GM12865 (cell line): ENCODE data around the gene ZSWIM9.

Experiments
- DNase-seq: peaks from one replicate; pipeline ENCODE4 v3.0.0; 2010; ENCODE audit warnings: low read depth
- H3K4me3 ChIP-seq: 2 replicates; pipeline ENCODE4 v1.5.1; 2011; ENCODE audit warnings: mild to moderate bottlenecking, low read depth, low read length, control low read depth
- TF ChIP-seq, protein P1 (sequence below): IDR thresholded peaks from 2 replicates; pipeline ENCODE4 v1.5.1; 2011; ENCODE audit warnings: low read length, control low read depth, low read depth, inconsistent platforms; ENCODE audit not compliant: insufficient read depth; ENCODE audit errors: missing control alignments

ZSWIM9 gene

DNA sequence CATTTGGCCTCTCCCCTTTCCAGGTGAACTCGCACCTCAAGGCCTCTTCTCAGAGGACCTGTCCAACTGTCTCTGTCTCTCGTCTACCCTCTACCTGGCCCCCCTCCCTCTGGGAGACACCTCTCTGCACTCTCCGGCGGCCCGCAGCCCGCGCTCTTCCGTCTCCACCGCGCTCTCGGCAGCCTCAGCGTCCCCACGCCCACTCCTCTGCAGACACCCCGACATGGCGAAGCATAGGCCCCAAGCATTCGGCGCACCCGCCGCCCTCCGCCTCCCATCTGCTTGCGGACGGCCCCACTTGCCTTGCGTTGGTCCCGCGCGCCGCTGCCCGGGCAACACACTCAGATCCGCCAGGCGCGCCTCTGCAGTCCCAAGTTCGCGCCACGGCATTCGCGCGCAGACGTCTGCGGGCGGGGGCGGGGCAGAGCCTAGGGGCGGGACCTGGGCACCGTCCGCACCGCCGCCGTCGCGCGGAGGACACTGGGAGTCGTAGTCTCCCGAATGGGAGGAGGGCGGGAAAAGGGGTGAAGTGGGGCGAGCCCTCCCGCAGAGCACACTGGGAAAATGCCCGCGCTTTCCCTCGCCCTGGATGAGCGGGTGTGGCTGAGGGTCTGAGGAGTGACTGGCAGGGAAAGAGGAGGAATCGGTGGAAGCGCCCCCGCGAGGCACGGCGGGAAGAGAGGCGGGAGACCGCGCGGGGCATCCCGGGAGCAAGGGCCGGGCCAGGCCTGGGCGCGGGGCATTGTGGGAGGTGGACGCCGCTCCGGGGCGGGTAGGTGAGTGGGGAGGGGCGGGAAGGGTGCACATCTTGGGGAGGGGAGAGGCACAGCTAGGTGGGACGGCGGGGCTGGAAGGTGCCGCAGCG is at the start of gene ZSWIM9, which contains the start of gene LIG1:
ZSWIM9 (plus strand) TSS at position 742 of the 865 bp plus-strand sequence. CDS start 1,123 bp downstream, outside the sequence.
LIG1 (minus strand) TSS at position 406 of the 865 bp plus-strand sequence. CDS start 4,778 bp downstream, outside the sequence.
- H3K4me3 ChIP-seq: peak within 1 kb of the TSS; percentile 89
- TF ChIP-seq, protein P1, sequence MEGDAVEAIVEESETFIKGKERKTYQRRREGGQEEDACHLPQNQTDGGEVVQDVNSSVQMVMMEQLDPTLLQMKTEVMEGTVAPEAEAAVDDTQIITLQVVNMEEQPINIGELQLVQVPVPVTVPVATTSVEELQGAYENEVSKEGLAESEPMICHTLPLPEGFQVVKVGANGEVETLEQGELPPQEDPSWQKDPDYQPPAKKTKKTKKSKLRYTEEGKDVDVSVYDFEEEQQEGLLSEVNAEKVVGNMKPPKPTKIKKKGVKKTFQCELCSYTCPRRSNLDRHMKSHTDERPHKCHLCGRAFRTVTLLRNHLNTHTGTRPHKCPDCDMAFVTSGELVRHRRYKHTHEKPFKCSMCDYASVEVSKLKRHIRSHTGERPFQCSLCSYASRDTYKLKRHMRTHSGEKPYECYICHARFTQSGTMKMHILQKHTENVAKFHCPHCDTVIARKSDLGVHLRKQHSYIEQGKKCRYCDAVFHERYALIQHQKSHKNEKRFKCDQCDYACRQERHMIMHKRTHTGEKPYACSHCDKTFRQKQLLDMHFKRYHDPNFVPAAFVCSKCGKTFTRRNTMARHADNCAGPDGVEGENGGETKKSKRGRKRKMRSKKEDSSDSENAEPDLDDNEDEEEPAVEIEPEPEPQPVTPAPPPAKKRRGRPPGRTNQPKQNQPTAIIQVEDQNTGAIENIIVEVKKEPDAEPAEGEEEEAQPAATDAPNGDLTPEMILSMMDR: no peak
- peak; percentile 96 for DNase-seq

- TF ChIP-seq, protein P1: no peak
- no peak for DNase-seq
- H3K4me3 ChIP-seq: no peak overlapping the region
Observed at GRCh38 chr19:48121066-48121465, 49.4 kb upstream of the ZSWIM9 start.

- DNase-seq: peak; percentile 54
- TF ChIP-seq, protein P1: no peak
- H3K4me3 ChIP-seq: no peak overlapping the region
Observed at GRCh38 chr19:48121909-48122371, 48.5 kb upstream of the ZSWIM9 start.

- DNase-seq: no peak
- TF ChIP-seq, protein P1: no peak
- no peak overlapping the region for H3K4me3 ChIP-seq
Observed at GRCh38 chr19:48122421-48122820, 48.1 kb upstream of the ZSWIM9 start.

- no peak for DNase-seq
- H3K4me3 ChIP-seq: no peak overlapping the region
- TF ChIP-seq, protein P1: no peak
Observed at GRCh38 chr19:48123907-48124651, 46.4 kb upstream of the ZSWIM9 start.

DNA sequence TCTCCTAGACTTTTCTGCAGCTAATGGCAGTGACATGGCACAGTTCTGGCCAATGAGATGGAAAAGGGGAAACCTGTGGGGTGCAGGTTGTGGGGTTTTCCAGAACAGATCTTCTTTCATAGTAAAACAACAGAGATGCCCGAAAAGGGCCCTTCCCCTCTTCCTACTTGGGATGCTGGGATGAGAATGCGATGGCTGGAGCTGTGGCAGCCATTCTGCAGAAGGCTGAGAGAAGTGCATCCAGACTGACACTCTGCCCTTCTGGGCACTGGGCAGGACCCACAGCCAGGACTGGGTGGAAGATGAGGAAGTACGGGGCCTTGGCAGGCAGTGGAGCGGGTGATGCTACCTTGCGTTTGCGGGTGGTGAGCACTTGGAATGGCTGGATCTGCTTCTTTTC is 42.9 kb upstream of the ZSWIM9 start:
- H3K4me3 ChIP-seq: no peak overlapping the region
- TF ChIP-seq, protein P1: no peak
- no peak for DNase-seq
